WERI-Rb-1 (cell line): ENCODE measurements around the gene HDAC4.

Source experiments
- DNase-seq: peaks from one replicate; pipeline ENCODE4 v3.0.0-alpha.2; 2020
- H3K27ac ChIP-seq: fragments of 250-450 bp; sonication (Bioruptor Pico); 2 replicates; pipeline ENCODE4 v1.5.1; 2020; ENCODE audit warnings: mild to moderate bottlenecking, moderate library complexity
- H3K27me3 ChIP-seq: fragments of 250-450 bp; sonication (Bioruptor Pico); 2 replicates; pipeline ENCODE4 v1.5.1; 2021; ENCODE audit warnings: mild to moderate bottlenecking, low read depth, moderate library complexity; ENCODE audit not compliant: insufficient read depth, severe bottlenecking
- H3K36me3 ChIP-seq: fragments of 250-450 bp; sonication (Bioruptor Pico); 2 replicates; pipeline ENCODE4 v1.5.1; 2020; ENCODE audit warnings: mild to moderate bottlenecking, moderate library complexity
- H3K4me3 ChIP-seq: 2 replicates; pipeline ENCODE4 v1.5.1; 2011; ENCODE audit warnings: low read depth, mild to moderate bottlenecking, control low read depth, low read length
- H3K9me3 ChIP-seq: fragments of 250-450 bp; sonication (Bioruptor Pico); 2 replicates; pipeline ENCODE4 v1.5.1; 2021; ENCODE audit warnings: mild to moderate bottlenecking, moderate library complexity; ENCODE audit not compliant: severe bottlenecking
- CTCF ChIP-seq: IDR thresholded peaks from 2 replicates; pipeline ENCODE4 v1.5.1; 2011; ENCODE audit warnings: low read depth, mild to moderate bottlenecking, control low read depth, inconsistent platforms, low read length

Gene HDAC4

GRCh38 chr2:239212929-239213642 is 187.7 kb downstream of the HDAC4 start:
- no peak overlapping the region for H3K27ac ChIP-seq
- H3K27me3 ChIP-seq, result no peaks in the 10 kb centered on the region
- no peak for DNase-seq
- no peaks in the 10 kb centered on the region for H3K36me3 ChIP-seq
- H3K9me3 ChIP-seq, result no peaks in the 10 kb centered on the region
- H3K4me3 ChIP-seq, result no peak overlapping the region
- TF ChIP-seq CTCF, result no peak

- H3K27ac ChIP-seq, result no peak overlapping the region
- H3K4me3 ChIP-seq, result no peak overlapping the region
- no peak for TF ChIP-seq CTCF
- H3K36me3 ChIP-seq, result no peaks in the 10 kb centered on the region
- H3K27me3 ChIP-seq, result no peaks in the 10 kb centered on the region
- no peaks in the 10 kb centered on the region for H3K9me3 ChIP-seq
- DNase-seq, result no peak
Observed at GRCh38 chr2:239212121-239212928, 188.5 kb downstream of the HDAC4 start.

DNA sequence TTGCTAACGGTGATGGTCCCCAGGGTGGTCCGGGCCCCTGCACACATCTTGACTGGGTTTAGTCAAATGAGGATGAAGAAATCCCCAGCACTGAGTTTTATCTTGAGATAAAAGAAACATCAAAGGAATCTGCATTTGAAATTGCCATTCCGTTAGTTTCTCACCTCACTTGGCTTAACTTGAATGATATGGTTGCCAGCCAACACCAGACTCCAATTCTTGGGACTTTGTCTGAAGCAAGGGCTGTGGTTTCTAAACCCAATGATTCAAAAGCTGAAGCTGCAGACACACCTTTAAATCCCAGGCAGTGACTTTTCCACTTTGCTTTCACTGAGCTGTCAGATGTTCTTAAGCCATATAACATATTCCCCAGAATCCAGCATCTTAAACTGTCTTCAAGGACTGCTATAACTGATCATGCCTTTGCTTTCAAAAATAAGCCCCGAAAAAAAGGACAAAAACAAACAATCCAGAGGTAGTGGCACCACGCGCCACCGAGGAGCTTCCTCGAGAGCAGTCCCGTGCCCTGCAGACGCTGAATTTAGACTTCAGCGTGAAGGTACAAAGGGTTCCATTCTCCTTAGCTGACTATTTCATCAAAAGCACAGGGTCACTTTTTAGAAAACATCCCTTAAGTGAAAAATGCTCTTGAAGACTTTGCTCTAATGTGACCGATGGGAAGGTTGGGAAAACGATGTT is 189.3 kb downstream of the HDAC4 start:
- Histone ChIP-seq H3K27me3 (no peaks in the 10 kb centered on the region), H3K27ac (no peak overlapping the region), H3K9me3 (no peaks in the 10 kb centered on the region), H3K36me3 (no peaks in the 10 kb centered on the region), H3K4me3 (no peak overlapping the region)
- DNase-seq, result no peak
- TF ChIP-seq CTCF, result no peak

DNA sequence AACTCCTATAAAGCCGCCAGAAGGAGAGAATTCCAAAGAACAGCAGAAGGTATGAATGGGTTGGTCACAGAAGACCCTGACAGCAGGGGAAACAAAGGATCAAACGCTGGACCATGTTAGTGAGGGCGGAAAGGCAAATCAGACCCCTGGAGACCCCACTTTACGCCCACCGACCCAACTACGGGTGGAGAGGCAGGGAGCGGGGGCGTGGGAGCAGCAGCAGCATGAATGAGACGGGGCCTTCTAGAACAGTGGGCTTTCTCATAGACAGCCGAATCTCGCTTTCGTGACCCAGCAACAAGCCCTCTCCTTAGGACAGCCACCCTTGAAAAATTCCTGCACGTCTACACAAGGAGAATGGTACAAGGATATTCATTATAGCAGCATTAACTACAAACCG is 191.0 kb downstream of the HDAC4 start:
- Histone ChIP-seq H3K27ac (no peak overlapping the region), H3K4me3 (no peak overlapping the region), H3K9me3 (no peaks in the 10 kb centered on the region), H3K36me3 (no peaks in the 10 kb centered on the region), H3K27me3 (no peaks in the 10 kb centered on the region)
- DNase-seq, result no peak
- no peak for TF ChIP-seq CTCF

DNA sequence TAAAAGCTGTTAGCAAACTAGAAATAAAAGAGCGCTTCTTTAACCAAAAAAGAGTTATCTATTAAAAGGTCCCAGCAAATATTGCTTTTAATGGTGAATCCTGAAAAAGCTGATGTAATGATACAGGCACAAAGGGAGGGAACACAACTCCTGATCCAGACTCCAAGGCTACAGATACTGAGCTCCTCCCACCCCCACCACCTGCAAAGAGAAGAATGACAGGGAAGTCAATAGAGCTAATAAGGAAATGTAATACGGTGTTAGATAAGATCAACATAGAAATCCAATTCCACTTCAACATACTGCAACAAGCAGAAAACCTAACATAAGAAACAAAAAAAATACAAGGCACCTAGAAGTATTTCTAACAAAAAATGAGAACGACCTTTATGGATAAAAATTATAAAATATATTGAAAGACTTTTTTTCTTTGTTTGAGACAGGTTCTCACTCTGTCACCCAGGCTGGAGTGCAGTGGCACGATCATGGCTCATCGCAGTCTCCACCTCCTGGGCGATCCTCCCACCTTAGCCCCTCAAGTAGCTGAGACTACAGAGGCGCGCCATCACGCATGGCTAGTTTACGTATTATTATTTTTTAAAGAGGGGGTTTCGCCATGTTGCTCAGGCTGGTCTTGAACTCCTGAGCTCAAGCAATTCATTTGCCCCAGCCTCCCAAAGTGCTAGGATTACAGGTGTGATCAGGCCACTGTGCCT is 192.2 kb downstream of the HDAC4 start:
- DNase-seq, result no peak
- Histone ChIP-seq H3K27ac (no peak overlapping the region), H3K36me3 (no peaks in the 10 kb centered on the region), H3K27me3 (no peaks in the 10 kb centered on the region), H3K9me3 (no peaks in the 10 kb centered on the region), H3K4me3 (no peak overlapping the region)
- TF ChIP-seq CTCF, result no peak
